Endodermal cell (in vitro differentiated cells): ENCODE data around the gene UCP2. TPM values are rescaled to one million over a fixed set of nuclear protein-coding genes. Genes with fewer than 3 reads are reported as not detected.

ENCODE experiments used
- DNase-seq: peaks from one replicate; pipeline ENCODE4 v3.0.0-alpha.2; 2017
- H3K27ac ChIP-seq: 2 replicates; pipeline ENCODE4 v1.5.1; 2013; ENCODE audit warnings: mild to moderate bottlenecking, low read depth, low read length, moderate library complexity
- H3K27me3 ChIP-seq: 2 replicates; pipeline ENCODE4 v1.6.1; 2013; ENCODE audit warnings: mild to moderate bottlenecking, low read length, moderate library complexity; ENCODE audit not compliant: insufficient read depth, control insufficient read depth, poor library complexity, severe bottlenecking
- H3K36me3 ChIP-seq: 2 replicates; pipeline ENCODE4 v1.7.0; 2013; ENCODE audit warnings: mild to moderate bottlenecking, low read length, moderate library complexity; ENCODE audit not compliant: control insufficient read depth, insufficient read depth
- H3K4me1 ChIP-seq: one replicate; pipeline ENCODE4 v1.7.0; 2013; ENCODE audit warnings: low read length; ENCODE audit not compliant: control insufficient read depth, insufficient read depth
- H3K4me3 ChIP-seq: 2 replicates; pipeline ENCODE4 v1.5.1; 2013; ENCODE audit warnings: mild to moderate bottlenecking, low read length, moderate library complexity
- H3K9ac ChIP-seq: 2 replicates; pipeline ENCODE4 v1.6.1; 2013; ENCODE audit warnings: mild to moderate bottlenecking, low read length, moderate library complexity; ENCODE audit not compliant: poor library complexity, severe bottlenecking; ENCODE audit errors: extremely low read depth
- H3K9me3 ChIP-seq: 2 replicates; pipeline ENCODE4 v1.6.1; 2013; ENCODE audit warnings: mild to moderate bottlenecking, low read length, moderate library complexity; ENCODE audit not compliant: control insufficient read depth
- H3K27ac Mint-ChIP-seq: 2 replicates; pipeline ENCODE4 v1.8.0; 2020; ENCODE audit warnings: mixed read lengths
- H3K27me3 Mint-ChIP-seq: 2 replicates; pipeline ENCODE4 v1.8.0; 2021; ENCODE audit warnings: mild to moderate bottlenecking, mixed read lengths; ENCODE audit not compliant: insufficient read depth
- H3K36me3 Mint-ChIP-seq: 2 replicates; pipeline ENCODE4 v1.8.0; 2020; ENCODE audit warnings: low read depth, mixed read lengths
- H3K4me1 Mint-ChIP-seq: 2 replicates; pipeline ENCODE4 v1.8.0; 2020; ENCODE audit warnings: mixed read lengths
- H3K4me3 Mint-ChIP-seq: 2 replicates; pipeline ENCODE4 v1.8.0; 2020; ENCODE audit warnings: mild to moderate bottlenecking, moderate library complexity, mixed read lengths
- H3K9me3 Mint-ChIP-seq: 2 replicates; pipeline ENCODE4 v1.8.0; 2020; ENCODE audit warnings: mild to moderate bottlenecking, mixed read lengths
- WGBS, 2 experiments: methylation state at CpG; one replicate each; pipeline versions ENCODE4 v1.1.5 to v1.1.7; 2013; ENCODE audit warnings: missing lambda C conversion rate in 2 of 2, mixed read lengths in 1 of 2; ENCODE audit not compliant: insufficient coverage in 1 of 2, insufficient read length in 1 of 2; 5-methylcytosine and 5-hydroxymethylcytosine counted together
- total RNA-seq, 2 donors: library from RNA; stranded (reverse); fragmentation: NEBNext Ultra II Directional in 1 of 2; extraction: Animal tissue kit (Norgen Biotek cat#: 25700) in 1 of 2; gene quantifications; 2 replicates in 1 of 2; 3 replicates in 1 of 2; pipeline ENCODE4 v1.2.1, GENCODE V29; 2021
- TF ChIP-seq, protein P1 (sequence below): fragments of 200-600 bp; sonication (generic); conservative IDR thresholded peaks from 2 replicates; pipeline ENCODE4 v1.5.0; 2021; ENCODE audit warnings: antibody characterized with exemption, mild to moderate bottlenecking

Gene UCP2
- total RNA-seq, 2 donors from 2014 or later = 140 to 202 TPM

DNA sequence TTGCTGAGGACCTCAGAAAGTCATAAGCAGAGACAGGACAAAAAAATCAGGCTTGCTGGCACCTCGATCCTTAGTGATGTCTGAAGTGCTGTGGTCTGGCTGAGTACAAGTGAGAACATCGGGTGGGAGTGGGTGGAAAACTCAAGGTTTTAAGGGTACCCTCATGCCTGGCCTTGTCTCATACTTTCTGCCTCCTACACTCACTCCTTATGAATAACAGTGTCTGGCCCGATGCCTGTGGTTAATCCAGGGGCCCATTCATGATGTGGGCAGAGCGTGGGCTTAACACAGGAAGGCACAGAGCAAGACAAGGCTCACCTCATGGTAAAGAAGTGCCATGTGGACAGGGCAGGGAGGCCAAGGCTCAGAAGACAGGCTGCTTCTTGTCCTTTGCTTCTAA is 37.2 kb upstream of the UCP2 start:
- no peak overlapping the region for H3K27ac ChIP-seq
- DNase-seq = no peak
- H3K4me3 ChIP-seq = no peak overlapping the region
- H3K4me1 Mint-ChIP-seq = peaks cover 5% of the 10 kb centered on the region
- H3K4me1 ChIP-seq = peaks cover 3% of the 10 kb centered on the region
- no peaks in the 10 kb centered on the region for H3K9me3 Mint-ChIP-seq
- H3K36me3 Mint-ChIP-seq = peaks cover 2% of the 10 kb centered on the region
- no peaks in the 10 kb centered on the region for H3K27me3 ChIP-seq
- H3K36me3 ChIP-seq = no peaks in the 10 kb centered on the region
- WGBS, 2 experiments = 93 to 95% methylated on average over 4 of the region's 4 CpGs
- H3K4me3 Mint-ChIP-seq = no peak overlapping the region
- TF ChIP-seq, protein P1, sequence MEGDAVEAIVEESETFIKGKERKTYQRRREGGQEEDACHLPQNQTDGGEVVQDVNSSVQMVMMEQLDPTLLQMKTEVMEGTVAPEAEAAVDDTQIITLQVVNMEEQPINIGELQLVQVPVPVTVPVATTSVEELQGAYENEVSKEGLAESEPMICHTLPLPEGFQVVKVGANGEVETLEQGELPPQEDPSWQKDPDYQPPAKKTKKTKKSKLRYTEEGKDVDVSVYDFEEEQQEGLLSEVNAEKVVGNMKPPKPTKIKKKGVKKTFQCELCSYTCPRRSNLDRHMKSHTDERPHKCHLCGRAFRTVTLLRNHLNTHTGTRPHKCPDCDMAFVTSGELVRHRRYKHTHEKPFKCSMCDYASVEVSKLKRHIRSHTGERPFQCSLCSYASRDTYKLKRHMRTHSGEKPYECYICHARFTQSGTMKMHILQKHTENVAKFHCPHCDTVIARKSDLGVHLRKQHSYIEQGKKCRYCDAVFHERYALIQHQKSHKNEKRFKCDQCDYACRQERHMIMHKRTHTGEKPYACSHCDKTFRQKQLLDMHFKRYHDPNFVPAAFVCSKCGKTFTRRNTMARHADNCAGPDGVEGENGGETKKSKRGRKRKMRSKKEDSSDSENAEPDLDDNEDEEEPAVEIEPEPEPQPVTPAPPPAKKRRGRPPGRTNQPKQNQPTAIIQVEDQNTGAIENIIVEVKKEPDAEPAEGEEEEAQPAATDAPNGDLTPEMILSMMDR = no peak
- no peak overlapping the region for H3K9ac ChIP-seq
- no peaks in the 10 kb centered on the region for H3K27me3 Mint-ChIP-seq
- H3K27ac Mint-ChIP-seq = no peak overlapping the region
- no peaks in the 10 kb centered on the region for H3K9me3 ChIP-seq

DNA sequence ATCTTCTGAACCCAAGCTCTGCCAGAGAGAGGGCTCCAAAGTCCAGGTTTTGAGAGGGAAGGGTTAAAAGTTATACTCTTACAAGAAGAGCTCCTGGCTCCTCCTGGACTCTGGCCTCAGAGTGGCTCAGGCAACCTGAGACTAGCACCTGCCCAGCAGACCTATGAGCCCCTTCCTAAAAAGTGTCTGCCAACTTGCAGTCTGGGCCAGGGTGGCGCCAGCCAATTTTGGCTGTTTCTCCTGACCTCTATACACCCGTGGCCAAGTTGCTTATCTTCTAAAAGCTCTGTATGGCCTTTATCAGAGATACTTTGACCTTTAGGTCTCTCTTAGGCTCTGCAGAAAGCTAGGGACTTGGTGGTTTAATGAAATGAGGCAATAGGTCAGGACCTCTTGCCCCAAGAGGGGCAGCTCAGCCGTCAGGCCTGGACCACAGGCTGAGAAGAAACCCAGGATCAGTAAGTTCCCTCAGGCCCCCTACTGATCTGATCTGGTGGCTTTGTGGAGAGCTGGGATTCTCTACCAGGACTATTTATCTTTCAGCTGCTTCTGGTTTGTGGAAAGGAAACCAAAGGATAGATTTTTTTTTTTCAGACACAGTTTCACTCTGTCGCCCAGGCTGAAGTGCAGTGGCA is 36.6 kb upstream of the UCP2 start:
- no peaks in the 10 kb centered on the region for H3K9me3 ChIP-seq
- Mint-ChIP-seq H3K4me1 (peaks cover 5% of the 10 kb centered on the region), H3K27me3 (no peaks in the 10 kb centered on the region), H3K36me3 (peaks cover 2% of the 10 kb centered on the region), H3K9me3 (no peaks in the 10 kb centered on the region), H3K27ac (no peak overlapping the region), H3K4me3 (no peak overlapping the region)
- H3K4me1 ChIP-seq = peaks cover 3% of the 10 kb centered on the region
- no peaks in the 10 kb centered on the region for H3K27me3 ChIP-seq
- WGBS, 2 experiments = 82 to 92% methylated on average over 4 of the region's 4 CpGs
- no peak overlapping the region for H3K27ac ChIP-seq
- no peaks in the 10 kb centered on the region for H3K36me3 ChIP-seq
- DNase-seq = no peak
- H3K4me3 ChIP-seq = no peak overlapping the region
- no peak overlapping the region for H3K9ac ChIP-seq
- TF ChIP-seq, protein P1 = no peak

GRCh38 chr11:74018331-74019005 is 35.8 kb upstream of the UCP2 start:
- peaks cover 3% of the 10 kb centered on the region for H3K4me1 ChIP-seq
- no peaks in the 10 kb centered on the region for H3K36me3 ChIP-seq
- H3K27ac ChIP-seq = no peak overlapping the region
- Mint-ChIP-seq H3K9me3 (no peaks in the 10 kb centered on the region), H3K36me3 (peaks cover 2% of the 10 kb centered on the region), H3K4me3 (no peak overlapping the region), H3K27ac (no peak overlapping the region), H3K27me3 (no peaks in the 10 kb centered on the region), H3K4me1 (no peaks in the 10 kb centered on the region)
- 93 to 98% methylated on average over 8 to 9 of the region's 9 CpGs for WGBS, 2 experiments
- no peaks in the 10 kb centered on the region for H3K9me3 ChIP-seq
- no peaks in the 10 kb centered on the region for H3K27me3 ChIP-seq
- H3K4me3 ChIP-seq = no peak overlapping the region
- H3K9ac ChIP-seq = no peak overlapping the region
- DNase-seq = no peak
- TF ChIP-seq, protein P1 = no peak
